ENCODE measurements around the gene KNSTRN.

The KNSTRN gene

DNA sequence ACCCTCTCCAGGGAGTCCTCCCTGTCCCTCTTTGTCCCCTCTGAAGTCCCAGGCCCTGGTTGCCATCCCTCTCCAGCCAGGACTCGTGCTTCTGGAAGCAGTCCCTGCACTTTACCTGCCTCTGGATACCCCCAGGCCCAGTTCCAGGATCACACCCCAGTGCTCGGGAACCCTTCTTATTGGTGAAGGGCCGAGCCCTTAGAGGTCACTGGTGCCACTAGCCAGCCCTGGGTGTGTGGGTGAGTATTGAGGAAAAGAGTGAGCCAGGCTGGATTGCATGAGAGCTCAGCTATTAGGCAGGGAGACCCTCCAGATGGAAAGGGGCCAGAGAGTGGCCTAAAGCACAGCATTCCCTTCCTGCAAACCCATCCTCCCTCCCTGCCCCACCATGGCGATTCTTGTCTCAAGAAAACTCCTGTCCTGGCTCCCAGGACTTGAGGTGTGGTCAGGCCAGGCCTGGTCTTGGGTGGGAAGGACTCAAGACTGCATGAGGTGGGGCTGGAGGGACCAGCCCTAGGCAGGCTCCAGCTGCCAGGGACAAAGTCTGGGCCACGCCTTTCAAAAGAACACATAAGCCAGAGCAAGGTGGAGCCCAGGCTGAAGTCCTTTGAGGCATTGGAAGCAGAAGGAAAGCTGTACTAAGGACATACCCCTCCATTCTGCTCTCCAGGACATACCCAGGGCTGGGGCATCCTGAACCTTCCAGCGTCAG is 36.5 kb upstream of the KNSTRN start:
- no peak for DNase-seq

GRCh38 chr15:40346579-40347558 is 35.7 kb upstream of the KNSTRN start:
- DNase-seq, result no peak

DNA sequence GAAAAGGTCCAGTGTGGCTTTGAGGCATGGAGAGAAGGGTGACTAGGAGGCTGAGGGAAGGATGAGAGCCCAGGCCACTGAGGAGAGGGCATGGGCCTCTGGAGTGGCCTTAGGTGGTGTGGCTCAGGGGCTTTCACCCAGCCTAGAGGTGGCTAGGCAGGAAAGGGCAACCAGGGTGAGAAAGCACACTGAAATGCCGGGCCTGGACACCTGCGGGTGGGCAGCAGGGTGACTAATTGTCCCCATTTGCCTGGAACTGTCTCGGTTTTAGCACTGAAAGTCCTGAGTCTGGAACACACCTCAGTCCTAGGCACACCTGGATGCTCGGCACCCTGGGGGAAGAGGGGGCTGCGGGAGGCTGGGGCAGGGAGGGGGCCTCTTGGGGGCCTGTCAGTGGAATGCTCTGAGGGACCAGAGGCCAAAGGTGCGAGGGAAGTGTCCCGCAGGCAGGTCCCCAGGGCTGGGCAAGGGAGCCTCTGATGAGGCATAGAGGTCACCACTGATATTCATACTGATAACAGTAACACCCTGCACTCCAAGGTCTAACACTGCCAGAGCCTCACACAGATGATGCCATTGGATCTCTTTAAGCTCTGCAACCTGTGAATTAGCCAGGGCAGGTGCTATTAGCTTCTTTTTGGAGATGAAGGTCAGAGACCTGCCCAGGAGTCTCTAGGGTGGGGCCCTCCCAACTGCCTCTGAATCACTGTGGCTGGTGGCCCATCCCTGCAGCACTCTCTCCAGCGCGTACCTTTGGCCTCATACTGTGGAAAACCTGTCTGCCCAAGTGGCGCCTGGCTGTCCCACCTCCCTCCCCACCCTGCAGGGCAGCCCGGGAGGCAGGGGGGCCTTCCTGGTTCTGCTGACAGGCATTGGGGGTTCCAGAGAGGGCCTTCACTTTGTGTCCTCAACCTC is 34.7 kb upstream of the KNSTRN start:
- no peak for DNase-seq

DNA sequence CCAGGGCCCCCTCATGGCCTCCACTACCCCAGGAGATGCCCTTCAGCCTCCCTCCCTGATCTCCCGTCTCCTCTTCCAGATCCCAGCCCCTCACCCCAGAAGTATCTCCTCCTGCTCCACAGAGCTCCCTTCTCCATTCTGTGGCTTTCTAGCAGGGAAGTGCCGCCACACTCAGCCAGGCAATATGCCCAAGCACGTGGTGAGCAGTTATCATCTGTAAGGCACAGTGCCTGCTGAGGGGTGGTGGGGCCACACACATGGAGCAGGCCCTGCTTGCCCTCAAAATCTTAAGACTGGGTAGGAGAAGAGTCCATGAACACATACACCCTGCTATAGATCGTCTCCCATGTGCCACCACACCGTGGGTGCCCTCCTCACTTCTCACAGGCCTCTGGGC is 34.0 kb upstream of the KNSTRN start:
- no peak for DNase-seq

DNA sequence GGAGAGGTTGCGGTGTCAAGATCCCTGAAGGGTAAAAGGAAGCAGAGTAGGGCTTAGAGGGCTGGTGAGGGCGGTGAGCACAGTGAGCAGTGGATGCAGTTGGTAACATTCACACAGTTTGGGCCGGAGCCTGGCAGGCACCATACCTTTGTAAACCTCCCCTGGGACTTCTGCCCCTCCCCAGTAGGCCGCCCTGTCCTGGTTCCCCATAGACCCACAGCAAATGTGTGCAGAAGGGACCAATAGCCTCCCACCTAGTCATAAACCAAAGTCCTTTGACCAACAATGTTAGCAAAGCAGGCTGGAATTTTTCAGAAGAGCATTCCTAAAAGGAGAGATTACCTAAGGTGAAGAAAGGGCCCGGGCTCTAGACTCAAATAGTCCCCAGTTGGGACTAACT is 33.4 kb upstream of the KNSTRN start:
- DNase-seq, result no peak

- DNase-seq, result no peak
Observed at GRCh38 chr15:40352281-40352901, 30.1 kb upstream of the KNSTRN start.

DNA sequence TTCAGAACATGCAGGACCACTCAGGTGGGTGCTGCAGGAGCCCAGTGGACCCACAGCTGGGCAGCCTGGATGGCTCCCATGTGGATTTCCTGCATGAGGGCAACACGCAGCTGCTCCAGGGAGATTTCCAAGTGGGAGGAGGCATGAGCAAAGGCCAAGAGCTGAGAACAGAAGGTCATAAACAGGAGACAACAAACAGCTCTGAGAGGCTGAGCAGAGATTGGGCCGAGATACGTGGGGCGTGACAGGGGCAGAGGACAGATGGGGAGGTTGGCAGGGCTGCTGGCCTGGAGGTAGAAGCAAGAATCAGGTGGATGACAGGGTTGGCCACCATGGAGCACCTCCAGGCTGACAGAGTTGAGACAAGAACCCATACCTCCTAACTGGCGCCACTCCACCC is 28.8 kb upstream of the KNSTRN start:
- DNase-seq, result no peak

DNA sequence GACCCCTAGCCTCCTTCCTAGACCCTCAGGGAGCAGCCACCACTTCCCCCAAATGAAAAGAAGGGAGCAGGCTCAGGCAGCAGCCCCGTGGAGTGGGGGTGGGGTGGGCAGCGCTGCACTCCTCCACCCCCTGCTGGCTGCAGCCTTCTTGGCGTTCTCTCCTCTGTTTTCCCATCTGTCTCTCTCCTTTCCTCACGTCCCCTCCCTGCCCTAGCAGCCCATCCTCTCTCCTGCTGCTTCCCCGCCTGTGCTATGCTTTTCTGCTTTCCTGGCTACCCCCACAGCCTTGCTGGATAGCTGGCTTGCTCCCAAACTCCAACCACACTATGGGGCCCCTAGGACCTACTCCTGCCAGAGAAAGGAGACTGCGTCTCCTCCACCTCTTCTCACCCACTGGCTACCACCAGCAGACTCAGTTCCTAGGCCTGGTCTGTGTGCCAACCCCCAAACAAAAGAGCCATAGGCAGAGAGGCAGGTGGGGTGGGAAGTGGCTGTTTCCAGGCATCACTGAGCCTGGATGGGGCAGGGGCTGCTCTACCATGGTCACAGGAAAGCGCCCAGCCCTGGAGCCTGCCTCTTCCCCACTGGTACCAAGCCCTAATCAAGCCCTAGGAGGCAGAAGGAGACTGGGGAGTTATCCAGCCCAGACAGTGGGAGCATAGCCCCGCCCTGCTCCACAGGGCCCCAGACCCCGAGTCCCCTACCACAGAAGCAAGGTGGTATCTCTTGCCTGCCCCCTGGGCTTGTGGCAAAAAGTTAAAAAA is 27.9 kb upstream of the KNSTRN start:
- DNase-seq, result no peak

DNA sequence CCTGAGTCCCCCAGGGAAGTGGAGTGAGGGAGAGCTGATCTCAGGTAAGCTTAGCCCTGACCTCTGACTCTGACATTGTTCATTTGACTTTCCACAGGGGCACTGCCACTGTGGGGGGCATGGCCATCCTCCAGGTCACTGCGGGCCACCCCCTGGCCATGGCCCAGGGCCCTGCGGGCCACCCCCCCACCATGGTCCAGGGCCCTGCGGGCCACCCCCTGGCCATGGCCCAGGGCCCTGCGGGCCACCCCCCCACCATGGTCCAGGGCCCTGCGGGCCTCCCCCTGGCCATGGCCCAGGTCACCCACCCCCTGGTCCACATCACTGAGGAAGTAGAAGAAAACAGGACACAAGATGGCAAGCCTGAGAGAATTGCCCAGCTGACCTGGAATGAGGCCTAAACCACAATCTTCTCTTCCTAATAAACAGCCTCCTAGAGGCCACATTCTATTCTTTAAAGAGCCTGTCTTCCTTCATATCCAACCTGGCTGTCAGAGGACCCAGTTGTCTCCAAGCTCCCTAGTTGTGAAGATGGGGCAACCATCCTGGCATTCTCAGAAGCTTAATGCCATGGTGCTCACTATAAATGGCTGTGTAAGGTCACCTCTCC is 26.4 kb upstream of the KNSTRN start:
- no peak for DNase-seq

DNA sequence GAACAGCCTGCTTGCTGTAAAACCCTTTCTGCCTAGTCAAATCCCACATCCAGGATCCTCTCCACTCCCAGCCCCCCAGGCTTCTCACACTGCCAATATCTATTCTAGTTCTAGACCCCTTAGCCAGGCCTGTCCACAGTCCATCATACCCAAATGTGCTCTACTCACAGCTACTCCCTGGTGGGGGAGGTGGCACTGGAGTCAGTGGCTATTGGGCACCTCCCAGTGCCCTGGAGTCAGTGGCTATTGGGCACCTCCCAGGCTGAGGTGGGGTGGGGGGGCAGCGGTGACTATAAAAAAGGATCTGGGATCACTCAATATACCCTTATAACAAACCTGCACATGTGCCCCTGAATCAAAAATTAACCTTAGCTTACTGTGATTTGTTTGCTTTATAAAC is 25.3 kb upstream of the KNSTRN start:
- no peak for DNase-seq

DNA sequence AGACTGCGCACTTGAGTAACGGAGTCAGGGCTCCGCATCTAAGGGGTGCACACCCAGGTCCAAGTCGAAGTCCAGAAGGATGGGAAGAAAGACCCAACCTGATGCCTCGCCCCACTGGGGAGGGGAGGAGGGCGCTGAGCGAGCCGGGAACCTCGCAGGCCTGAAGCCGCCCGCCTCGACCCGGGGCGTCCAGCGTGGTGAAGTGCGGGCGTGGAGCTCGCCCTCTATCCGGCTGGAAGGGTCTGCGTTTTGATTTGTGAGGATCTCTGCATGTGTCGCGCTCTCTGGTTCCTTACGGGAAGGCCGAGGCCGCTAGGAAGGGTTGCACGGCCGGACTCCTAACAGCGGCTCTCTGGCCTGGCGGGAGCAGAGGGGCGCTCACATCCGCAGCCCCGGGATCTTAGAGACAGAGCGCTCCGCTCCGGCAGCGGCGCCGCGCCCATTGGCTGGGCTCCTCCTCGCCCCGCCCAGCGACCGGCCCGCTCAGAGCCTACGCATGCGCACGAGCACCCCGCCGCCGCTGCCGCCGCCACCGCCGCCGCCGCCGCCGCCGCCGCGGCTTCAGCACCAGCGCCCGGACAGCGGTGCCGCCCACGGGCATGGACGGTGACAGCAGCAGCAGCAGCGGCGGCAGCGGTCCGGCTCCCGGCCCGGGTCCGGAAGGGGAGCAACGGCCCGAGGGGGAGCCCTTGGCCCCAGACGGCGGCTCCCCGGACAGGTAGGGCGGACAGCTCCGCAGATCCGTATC is 24.6 kb upstream of the KNSTRN start, which contains the start of gene DISP2:
TSS of gene DISP2 (plus strand) at position 497 of the 748 bp plus-strand sequence. CDS start at position 600, 103 bp downstream.
- peak; percentile 23 for DNase-seq

GRCh38 chr15:40358471-40359353 is 23.8 kb upstream of the KNSTRN start:
- DNase-seq, result peak; percentile 11

DNA sequence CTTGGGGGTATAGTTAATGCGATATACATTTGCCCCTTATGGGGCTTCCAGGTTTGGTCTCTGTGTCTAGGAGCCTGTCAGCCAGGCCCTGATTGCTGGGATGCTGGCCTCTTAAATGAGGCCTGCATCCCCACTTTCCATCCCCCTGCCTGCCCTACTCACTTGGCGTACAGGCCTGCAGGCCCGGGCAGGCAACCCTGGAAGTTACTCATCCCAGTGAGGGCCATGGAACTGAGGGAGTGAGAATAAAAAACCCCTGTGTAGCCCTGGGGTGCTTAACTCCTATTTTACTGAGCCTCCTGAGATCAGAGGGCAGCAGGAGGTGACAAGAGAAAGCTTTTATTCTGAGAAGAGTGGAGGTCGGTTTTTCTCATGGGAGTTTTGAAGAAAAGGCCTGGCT is 22.5 kb upstream of the KNSTRN start:
- DNase-seq, result no peak

DNA sequence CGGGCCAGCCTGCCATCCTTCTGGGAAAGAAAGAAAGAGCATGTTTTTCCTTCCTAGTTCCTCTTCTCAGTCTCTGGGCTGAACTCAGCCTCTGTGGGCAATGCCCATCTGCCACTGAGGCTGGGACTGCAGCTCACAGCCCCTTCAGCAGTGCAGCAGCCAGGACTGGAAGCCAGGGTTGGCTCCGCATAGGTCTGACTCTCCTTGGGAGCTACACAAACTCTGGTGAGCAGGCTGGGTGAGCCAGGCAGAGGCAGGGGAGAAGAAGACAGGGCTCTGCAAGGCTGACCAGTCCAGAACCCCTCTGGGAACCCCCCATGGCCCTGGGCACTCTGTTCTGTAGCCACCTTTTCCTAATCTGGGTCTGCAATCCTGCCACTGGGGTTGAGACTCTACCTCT is 20.9 kb upstream of the KNSTRN start:
- DNase-seq, result no peak

GRCh38 chr15:40363611-40364010 is 18.9 kb upstream of the KNSTRN start:
- no peak for DNase-seq

DNA sequence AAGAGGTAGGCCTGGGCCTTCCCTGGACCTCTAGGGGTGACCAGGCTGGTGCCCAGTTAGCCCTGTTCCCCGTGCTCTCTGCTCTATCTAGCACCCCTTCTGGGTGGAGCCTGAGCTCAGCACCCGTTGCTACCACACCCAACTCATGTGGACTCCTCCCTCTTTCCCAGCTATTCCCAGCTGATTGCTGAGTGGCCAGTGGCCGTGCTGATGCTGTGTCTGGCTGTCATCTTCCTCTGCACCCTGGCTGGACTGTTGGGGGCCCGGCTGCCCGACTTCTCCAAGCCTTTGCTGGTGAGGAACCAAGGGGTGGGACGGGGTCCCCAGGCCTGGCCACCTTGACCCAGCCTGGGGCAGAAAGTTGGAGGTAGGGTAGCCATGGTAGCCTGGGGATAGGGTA is 18.3 kb upstream of the KNSTRN start:
- no peak for DNase-seq

DNA sequence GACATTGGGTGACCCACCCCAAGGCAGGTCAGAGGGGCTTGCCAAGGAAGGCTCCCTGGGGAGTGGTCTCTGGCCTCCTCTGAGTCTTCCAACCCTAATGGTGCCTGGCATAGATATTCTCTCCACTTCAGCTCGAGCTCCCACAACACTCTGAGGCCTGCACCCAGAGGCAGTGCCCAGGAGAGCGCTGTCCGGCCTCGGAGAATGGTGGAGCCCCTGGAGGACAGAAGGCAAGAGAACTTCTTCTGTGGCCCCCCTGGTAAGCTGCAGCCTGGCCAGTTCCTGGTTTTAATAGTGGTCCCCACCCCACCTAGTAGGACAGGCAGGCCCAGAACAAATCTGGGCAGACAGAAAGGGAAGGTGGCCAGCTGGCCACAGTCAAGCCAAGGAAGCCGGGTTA is 17.5 kb upstream of the KNSTRN start:
- no peak for DNase-seq

GRCh38 chr15:40365624-40366456 is 16.7 kb upstream of the KNSTRN start:
- DNase-seq, result no peak
